Measurements from ENCODE around the gene MAP3K10. TPM values are rescaled to one million over a fixed set of nuclear protein-coding genes. Genes with fewer than 3 reads are reported as not detected.
"Not testable (repeated sequence)": the region's sequence is repeated elsewhere in the genome, so short reads cannot be mapped to it uniquely, and the experiment has no call there.

The MAP3K10 gene
- 31.4 TPM for total RNA-seq

DNA sequence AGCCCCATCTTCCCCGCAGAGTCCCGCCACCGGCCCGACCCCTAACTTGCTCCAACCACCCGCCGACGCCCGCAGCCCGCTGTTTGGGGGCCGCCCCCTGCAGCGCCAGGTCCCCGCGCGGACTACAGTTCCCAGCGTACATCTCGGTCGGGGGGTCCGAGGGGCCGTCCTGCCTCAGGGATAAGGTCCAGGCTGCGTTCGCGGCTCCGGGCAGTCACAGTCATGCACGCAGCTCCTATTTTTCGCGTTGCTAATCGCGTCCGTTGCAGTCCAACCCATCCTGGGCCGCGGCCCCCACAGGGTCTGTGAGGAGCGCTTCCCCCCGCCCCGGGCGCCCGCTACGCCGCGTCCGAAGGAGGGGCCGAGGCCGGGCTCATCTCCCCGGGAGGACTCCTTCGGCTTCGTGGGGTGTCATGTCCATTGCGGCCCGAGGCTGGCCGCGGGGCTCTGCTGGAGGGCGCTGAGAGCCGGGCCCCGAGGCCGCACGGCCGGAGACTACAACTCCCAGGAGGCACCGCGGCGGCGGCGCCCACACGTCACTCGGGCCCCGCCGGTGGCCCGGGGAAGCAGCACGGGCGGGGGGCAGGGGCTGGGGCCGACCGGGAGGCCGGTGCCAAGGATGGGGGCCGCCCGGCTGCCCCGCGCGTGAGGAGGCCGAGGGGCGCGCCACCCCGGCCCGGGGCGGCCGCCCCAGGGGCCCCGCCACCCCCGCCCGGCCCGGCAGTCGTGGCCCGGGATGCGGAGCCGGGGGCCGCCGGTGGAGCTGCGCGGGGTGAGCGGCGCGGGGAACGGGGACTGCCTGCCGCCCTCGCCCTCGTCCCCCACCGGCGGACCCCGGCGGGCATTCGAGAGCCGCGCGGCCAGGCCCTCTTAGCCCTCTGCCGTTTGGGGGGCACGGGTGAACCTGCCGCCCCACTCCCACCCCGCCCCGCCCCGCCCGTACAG lies at the start of gene MAP3K10:
MAP3K10 (plus strand) TSS at position 536 of the 945 bp plus-strand sequence. CDS start 606 bp downstream, outside the sequence.
- FAIRE-seq (no peak), DNase-seq (ENCODE audit: low spot score in 2 of 2) (peak; percentile 85 to 94)

DNA sequence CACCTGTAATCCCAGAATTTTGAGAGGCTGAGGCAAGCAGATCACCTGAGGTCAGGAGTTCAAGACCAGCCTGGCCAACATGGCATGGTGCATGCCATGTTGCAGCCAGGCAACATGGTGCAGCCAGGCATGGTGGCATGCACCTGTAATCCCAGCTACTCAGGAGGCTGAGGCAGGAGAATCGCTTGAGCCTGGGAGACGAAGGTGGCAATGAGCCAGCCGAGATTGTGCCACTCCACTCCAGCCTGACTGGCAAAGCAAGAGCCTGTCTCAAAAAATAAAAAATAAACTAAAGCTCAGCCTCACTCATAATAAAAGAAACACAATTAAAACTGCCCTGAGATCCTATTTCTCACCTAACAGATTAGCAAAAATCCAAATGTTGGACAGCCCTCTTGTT lies 49.7 kb upstream of the MAP3K10 start:
- no peak for FAIRE-seq

DNA sequence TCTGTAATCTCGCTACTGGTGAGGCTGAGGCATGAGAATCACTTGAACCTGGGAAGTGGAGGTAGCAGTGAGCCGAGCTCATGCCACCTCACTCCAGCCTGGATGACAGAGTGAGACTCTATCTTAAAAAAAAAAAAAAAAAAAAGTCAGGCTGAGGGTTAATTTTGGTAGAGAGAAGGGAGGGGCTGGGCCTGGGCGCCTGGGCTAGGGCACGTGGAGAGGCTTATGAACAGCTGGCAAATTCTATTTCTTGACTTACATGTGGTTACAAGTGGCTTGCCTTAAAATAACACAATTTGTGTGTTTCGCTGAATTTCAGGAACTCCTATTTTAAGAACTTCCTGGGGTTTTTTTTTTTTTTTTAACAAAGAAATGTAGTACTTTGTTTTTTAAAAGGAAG lies 47.6 kb upstream of the MAP3K10 start:
- FAIRE-seq (no peak), DNase-seq (ENCODE audit: low spot score in 2 of 2) (peak in 1 of 2 donors; percentile 15)

More for the DNA sequence above, 49.7 kb upstream of the MAP3K10 start:
- no peak for DNase-seq (ENCODE audit: low spot score in 2 of 2)

DNA sequence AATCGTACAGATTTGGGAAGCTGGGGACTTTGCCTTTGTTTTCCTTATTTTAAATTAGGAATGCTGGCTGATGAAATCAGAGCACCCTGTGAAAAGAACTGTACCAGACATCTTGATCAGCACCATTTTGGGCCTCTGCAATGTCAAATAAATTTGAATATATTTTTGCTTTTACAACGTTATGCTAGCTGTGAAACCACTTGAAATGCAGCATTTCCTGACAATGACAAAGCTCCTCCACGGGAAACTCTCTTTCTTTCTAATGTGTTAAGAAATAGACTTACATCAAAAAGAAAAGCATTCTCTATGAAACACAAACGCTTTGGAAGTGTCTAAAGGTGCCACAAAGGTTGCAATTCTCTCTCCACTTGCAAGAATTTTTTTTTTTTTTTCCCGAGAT lies 47.1 kb upstream of the MAP3K10 start:
- FAIRE-seq (no peak), DNase-seq (ENCODE audit: low spot score in 2 of 2) (no peak)

DNA sequence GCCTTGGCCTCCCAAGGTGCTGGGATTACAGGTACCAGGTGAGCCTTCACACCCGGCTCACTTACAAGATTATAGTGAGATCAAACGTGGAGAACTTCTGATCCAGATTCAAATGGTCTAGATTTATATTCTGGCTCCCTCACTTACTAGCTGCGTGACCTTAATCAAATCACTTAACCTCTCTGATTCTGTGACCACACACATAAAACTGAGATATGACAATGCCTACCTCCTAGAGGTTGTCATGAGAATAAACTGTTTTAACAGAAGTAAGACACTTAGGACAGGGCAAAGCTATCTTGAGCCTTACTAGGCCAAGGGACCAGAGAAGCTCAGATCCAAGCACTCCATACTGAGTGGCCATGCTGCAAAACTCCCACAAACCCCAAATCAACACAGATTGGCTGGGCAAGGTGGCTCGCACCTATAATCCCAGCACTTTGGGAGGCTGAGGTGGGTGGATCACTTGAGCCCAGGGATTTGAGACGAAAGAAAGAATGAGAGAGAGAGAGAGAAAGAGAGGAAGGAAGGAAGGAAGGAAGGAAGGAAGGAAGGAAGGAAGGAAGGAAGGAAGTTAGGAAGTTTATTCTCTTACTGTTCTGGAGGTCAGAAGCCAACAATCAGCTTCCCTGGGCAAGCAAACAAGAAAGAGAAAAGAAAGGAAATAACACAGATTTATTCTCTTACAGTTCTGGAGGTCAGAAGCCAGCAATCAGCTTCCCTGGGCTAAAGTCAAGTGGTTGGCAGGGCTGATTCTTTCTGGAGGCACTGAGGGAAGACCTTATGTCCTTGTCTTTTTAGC lies 46.1 kb upstream of the MAP3K10 start:
- DNase-seq (ENCODE audit: low spot score in 2 of 2) (no peak), FAIRE-seq (no peak)

DNA sequence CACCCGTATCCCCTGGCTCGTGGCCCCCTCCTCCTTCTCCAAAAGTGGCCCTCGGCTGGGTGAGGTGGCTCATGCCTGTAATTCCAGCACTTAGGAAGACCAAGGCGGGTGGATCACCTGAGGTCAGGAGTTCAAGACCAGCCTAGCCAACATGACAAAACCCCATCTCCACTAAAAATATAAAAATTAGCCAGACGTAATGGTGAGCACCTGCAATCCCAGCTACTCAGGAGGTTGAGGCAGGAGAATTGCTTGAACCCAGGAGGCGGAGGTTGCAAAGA lies 45.5 kb upstream of the MAP3K10 start:
- FAIRE-seq: not testable (repeated sequence)

DNA sequence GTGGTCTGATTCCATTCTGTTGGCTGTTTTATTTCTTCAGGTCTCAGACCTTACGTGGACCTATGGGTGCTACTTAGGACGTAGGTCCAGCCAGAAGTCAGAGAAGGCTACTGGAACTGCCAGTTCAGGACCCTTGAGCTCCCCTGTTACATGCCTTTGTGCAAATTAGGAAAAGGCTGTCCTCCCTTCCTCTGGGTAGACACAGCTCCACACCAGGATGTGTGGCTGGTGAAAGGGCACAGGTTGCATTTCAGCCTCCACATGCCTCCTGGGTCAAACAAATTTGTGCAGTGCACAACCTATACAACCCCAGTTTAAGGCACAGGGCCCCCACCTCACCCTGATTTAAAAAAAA lies 43.9 kb upstream of the MAP3K10 start:
- DNase-seq (ENCODE audit: low spot score in 2 of 2) (no peak), FAIRE-seq (no peak)

More for the DNA sequence above, 45.5 kb upstream of the MAP3K10 start:
- DNase-seq (ENCODE audit: low spot score in 2 of 2): not testable (repeated sequence)

DNA sequence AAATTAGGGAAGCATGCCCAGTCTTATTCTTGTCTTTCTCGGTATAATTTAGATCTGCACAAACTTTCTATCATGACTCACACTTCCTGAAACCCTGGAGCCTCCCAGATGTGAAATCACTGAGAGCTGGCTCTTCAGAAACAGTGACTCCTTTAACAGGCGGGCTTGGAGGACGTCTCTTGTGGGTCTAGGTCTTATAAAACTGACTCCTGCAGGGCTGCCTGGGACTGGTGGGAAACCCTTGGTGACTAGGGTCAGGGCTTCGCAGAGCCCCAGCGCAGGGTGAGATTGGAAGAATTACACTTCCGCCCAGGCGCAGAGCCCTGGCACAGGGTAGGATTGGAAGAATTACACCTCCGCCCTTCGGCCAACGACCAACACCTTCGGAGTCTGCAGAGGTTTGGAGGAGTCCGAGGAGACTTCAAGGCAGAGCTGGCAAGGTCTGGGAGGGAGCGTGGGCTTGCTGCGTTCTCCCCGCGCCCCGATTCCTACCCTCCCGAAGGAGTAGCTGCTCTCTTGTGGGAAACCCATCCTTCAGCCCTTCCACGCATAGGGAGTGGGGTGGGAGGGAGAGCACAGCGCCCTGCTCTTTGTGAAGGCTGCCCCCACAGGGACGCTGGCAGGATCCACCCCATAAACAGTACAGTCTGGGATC lies 43.4 kb upstream of the MAP3K10 start:
- peak in 1 of 2 donors; percentile 26 for DNase-seq (ENCODE audit: low spot score in 2 of 2)
- no peak for FAIRE-seq

DNA sequence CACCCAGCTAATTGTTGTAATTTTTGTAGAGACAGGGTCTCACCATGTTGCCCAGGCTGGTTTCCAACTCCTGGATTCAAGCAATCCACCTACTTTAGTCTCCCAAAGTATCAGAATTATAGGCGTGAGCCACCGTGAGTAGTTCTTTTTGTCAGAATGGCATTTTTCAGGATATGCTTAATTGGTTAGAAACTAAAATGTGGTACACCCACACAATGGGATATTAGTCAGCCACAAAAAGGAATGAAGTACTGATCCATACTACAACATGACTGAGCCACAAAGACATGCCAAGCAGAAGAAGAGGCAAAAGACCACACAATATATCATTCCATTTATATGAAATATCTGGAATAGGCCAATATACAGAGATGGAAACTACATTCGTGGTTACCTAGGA lies 41.7 kb upstream of the MAP3K10 start:
- DNase-seq (ENCODE audit: low spot score in 2 of 2) (no peak), FAIRE-seq (no peak)

DNA sequence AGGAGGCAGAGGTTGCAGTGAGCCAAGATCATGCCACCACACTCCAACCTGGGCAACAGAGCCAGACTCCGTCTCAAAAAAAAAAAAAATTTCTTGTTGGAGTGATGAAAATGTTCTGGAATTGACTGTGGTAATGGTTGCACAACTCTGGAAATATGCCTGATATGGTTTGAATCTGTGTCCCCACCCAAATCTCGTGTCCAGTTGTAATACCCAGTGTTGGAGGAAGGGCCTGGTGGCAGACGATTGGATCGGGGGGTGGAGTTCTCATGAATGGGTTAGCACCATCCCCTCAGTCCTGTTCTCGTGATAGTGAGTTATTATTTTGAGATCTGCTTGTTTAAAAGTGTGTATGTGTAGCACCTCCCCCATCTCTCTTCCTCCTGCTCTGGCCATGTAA lies 41.1 kb upstream of the MAP3K10 start:
- no peak for DNase-seq (ENCODE audit: low spot score in 2 of 2)

DNA sequence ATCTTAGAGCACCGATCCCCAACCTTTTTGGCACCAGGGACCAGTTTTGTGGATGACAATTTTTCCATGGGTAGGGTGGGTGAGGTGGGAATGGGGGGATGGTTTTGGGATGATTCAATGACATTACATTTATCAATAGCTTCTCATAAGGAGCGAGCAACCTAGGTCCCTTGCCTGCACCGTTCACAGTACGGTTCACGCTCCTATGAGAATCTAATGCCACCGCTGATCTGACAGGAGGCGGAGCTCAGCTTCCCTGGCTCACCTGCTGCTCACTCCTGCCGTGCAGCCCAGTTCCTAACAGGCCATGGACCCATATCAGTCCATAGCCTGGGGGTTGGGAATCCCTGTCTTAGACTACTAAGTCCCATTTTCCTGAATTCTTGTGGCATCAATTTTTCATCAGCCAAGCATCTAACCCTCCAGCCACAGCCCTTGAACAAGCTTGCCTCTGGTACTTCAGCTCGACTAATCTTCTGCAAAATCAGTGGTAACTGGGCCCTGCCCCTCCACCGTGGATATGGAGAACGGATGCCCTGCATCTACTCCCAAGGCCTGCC lies 37.0 kb upstream of the MAP3K10 start:
- DNase-seq (ENCODE audit: low spot score in 2 of 2) (no peak), FAIRE-seq (no peak)

More for the DNA sequence above, 41.1 kb upstream of the MAP3K10 start:
- FAIRE-seq: no peak

DNA sequence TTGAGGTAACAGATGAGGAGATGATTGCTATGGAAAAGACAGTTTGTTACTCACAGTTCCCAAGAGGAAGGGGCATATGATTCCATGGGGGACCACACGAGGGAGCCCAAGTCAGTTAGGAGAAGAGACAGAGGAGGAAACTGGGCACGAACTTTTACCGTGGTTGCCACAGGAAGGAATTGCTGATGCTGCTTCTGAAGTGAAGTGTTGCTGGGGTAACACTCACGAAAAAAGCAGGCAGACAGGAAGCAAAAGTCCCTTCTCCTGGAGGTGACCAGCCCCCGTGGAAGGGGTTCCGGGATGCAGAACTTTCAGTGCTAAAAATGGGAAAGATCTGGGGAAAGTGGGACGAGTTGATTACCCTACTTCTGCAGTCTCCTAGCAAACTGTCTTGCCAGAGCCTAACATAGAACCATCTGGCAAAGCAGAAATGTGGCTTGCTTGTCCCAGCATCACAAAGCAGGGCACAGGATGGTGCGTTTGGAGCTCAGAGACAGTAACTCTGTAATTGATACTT lies 35.4 kb upstream of the MAP3K10 start:
- no peak for FAIRE-seq
- DNase-seq (ENCODE audit: low spot score in 2 of 2): no peak

DNA sequence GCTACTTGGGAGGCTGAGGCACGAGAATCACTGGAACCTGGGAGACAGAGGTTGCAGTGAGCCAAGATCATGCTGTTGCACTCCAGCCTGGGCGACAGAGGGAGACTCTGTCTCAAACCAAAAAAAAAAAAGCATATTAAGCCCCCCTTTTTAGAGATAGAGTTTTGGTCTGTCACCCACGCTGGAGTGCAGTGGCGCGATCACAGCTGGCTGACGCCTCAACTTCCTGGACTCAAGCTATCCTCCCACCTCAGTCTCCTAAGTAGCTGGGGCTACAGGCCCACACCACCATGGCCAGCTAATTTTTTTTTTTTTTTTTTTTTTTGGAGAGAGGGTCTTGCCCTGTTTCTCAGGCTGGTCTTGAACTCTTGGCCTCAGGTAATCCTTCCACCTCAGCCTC lies 34.2 kb upstream of the MAP3K10 start:
- FAIRE-seq: no peak

DNA sequence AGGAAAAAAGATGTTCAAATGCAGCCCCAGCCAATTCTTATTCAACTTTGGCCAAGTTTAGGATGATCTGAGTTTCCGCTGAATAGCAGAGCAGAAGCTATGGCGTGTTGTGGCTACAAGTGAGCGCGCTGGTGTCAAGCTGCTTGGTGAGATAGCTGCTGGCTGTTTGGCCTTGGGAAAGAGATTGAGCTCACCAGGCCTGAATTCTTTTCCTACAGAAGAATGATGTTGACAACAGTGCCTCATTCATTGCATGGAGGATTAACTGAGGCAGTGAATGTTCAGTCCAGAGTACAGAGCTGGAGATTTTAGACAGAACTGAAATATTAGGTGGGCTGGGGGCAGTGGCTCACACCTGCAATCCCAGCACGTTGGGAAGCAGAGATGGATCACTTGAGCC lies 31.5 kb upstream of the MAP3K10 start:
- no peak for FAIRE-seq
- no peak for DNase-seq (ENCODE audit: low spot score in 2 of 2)

More for the DNA sequence above, 34.2 kb upstream of the MAP3K10 start:
- DNase-seq (ENCODE audit: low spot score in 2 of 2): no peak

DNA sequence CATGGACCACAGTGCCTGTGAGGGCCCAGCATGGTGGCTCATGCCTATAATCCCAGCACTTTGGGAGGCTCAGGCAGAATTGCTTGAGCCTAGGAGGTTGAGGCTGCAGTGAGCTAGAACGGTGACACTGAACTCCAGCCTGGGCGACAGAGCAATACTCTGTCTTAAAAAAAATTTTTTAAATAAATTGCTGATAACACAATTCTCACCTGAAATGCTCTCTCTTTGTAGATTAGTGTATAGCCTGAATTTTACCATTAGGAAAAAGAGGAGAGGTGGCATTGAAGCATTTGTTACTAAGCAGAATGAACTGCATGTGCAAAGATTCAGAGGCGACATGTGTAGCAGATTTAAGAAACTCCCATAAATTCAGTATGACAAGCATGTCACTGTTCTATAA lies 29.1 kb upstream of the MAP3K10 start:
- DNase-seq (ENCODE audit: low spot score in 2 of 2): no peak
- no peak for FAIRE-seq

DNA sequence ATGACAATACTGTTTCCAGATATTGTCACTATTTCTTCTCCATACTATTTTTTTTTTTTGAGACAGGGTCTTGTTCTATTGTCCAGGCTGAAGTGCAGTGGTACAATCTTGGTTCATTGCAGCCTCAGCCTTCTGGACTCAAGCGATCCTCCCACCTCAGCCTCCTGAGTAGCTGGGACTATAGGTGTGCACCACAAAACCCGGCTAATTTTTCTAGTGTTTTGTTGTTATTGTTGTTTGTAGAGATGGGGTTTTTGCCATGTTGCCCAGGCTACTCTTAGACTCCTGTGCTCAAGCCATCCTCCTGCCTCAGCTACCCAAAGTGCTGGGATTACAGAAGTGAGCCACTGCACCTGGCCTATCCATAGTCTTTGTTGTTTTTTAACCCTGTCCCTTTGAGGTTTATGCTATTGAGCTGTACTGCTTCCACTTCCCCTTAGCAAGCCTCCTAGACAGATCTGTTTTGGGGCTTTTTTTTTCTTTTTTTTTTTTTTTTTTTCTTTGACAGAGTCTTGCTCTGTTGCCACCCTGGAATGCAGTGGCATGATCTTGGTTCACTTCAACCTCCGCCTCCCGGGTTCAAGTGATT lies 27.6 kb upstream of the MAP3K10 start:
- no peak for DNase-seq (ENCODE audit: low spot score in 2 of 2)
- no peak for FAIRE-seq

DNA sequence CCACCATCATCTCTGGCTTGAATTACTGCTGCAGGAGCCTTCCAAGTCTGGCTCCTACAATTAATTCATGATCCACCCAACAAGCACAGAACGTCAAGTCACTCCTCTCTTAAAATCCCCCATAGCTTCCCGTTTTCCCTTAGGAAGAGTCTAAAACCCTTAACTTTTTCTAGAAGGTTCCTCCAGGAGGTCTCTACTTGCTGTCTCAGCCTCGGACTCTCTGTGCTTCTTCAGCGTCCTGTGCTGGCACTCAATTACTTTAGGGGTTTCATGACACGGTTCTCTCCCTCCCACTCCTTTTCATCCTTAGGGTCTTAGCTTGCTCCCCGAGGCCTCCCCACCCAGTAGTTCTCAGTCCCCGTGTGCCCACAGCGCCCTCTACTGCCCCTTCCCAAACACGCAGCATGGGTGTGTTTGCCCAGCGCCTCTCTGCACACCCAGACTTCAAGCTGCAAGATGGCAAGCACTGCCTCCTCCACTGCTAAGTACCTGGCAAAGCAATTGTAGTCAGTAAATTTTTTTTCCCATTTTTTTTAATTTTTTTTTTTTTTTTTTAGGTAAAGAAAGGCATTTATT lies 25.8 kb upstream of the MAP3K10 start:
- no peak for FAIRE-seq
- peak; percentile 35 to 45 for DNase-seq (ENCODE audit: low spot score in 2 of 2)

DNA sequence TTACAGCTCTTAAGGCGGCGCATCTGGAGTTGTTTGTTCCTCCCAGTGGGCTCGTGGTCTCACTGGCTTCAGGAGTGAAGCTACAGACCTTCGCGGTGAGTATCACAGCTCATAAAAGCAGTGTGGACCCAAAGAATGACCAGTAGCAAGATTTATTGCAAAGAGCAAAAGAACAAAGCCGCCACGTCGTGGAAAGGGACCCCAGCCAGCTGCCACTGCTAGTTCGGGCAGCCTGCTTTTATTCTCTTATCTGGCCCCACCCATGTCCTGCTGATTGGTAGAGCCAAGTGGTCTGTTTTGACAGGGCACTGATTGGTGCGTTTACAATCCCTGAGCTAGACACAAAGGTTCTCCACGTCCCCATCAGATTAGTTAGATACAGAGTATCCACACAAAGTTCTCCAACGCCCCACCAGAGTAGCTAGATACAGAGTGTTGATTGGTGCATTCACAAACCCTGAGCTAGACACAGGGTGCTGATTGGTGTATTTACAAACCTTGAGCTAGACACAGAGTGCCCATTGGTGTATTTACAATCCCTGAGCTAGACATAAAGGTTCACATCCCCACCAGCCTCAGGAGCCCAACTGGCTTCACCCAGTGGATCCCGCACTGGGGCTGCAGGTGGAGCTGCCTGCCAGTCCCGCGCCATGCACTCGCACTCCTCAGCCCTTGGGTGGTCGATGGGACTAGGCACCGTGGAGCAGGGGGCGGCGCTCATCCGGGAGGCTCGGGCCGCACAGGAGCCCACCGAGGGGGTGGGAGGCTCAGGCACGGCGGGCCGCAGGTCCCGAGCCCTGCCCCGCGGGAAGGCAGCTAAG lies 21.5 kb upstream of the MAP3K10 start:
- FAIRE-seq: not testable (repeated sequence)

More for the DNA sequence above, 21.5 kb upstream of the MAP3K10 start:
- DNase-seq (ENCODE audit: low spot score in 2 of 2): not testable (repeated sequence)
